ENCODE data around the gene BCL11A.

DNA sequence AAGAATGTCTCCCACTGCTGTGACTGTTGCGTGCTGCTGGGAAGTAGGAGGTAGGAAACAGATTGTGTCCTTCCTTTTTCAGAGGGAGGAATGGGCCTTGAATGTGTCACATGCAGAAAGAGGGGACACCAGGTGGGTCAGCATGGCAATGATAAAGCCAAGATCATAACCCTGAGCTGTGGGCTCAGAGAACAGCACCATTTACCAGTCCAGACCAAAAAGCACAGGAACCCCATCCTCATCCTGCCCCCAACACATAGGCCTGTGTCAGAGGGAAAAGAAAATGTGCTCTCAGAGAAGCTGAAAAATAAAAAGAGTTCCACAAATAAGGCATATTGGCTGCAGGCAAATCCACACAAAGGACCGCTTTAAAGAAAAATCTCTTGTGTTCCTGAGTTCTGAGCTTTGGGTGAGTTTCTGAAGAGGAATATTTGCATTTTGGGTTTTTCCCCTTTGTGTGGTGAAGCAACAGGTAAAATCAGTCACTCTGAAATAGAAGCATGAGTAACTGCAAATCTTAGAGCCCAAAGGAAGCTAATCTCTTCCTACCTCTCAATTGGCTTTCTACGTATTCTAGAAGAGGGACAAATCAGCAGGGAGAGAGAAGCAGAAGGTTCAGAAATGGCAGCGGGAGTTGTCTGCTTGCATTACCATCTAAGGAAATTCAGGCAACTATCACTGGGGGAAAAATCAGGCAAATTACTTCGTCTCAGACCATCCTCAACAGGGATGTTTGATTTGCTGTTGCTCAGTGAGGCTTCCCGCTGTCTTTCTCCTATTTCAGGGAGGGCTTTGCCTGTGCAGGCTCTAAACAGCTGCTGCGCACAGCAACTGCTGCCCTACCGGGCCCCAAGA is 106.8 kb downstream of the BCL11A start:
- TF ChIP-seq CTCF (optimal IDR thresholded peaks at IDR 0.05 in 1 of 3, IDR thresholded peaks at IDR 0.05 in 1 of 3, conservative IDR thresholded peaks at IDR 0.05 in 1 of 3; ENCODE audit: extremely low read depth in 1 of 3, insufficient read depth in 2 of 3, low read length in 3 of 3) (no peak), EZH2 (IDR thresholded peaks at IDR 0.05; ENCODE audit: low read length) (no peak)

Data from keratinocyte (primary cell).